K562 (cell line): Measurements from ENCODE around the gene MDM1. TPM values are rescaled to one million over a fixed set of nuclear protein-coding genes. Genes with fewer than 3 reads are reported as not detected.

Source experiments
- ATAC-seq: fragments of 200-7000 bp; cut with Tn5 transposase; 3 replicates; pipeline ENCODE4 v1.9.1; 2020; ENCODE audit warnings: moderate library complexity
- BruUV-seq: library from RNA; stranded (reverse); fragments of 400-500 nt; replicated peaks from 2 replicates; lab custom pipeline; 2021; lab: Mats Ljungman, UMichigan
- CTCF ChIA-PET: fragments of 300-600 bp; formaldehyde crosslinking; extraction: SDS; loops from one replicate; lab custom pipeline; 2021; ENCODE audit warnings: low intra/inter-chr PET ratio; lab: Yijun Ruan, JAX
- POLR2A ChIA-PET: fragments of 300-600, 350-650 bp; sonication (Branson Sonifier 250); formaldehyde crosslinking; extraction: SDS; loops from one replicate; lab custom pipeline; 2021; ENCODE audit warnings: antibody characterized with exemption, inconsistent platforms; lab: Yijun Ruan, JAX
- DNase-seq, 4 experiments: peaks; one replicate each; pipeline versions ENCODE4 v3.0.0 to v3.0.0-alpha.2; 2011 to 2018; ENCODE audit warnings: low spot score in 3 of 4, mixed read lengths in 3 of 4; ENCODE audit errors: extremely low read depth in 1 of 4
- FAIRE-seq: peaks from 2 replicates; lab custom pipeline; 2011; peaks lifted over from hg19 to GRCh38; lab: Jason Lieb, UNC
- H2AFZ ChIP-seq: 2 replicates; pipeline ENCODE4 v1.6.0; 2011; ENCODE audit warnings: low read depth, low read length, control low read depth, inconsistent platforms
- H3K27ac ChIP-seq: fragments of 200-600 bp; 3 replicates; pipeline ENCODE4 v1.8.0; 2011; ENCODE audit warnings: low read depth, mild to moderate bottlenecking, control low read depth, inconsistent platforms, low read length, moderate library complexity, mixed read lengths; ENCODE audit errors: extremely low read depth
- H3K27me3 ChIP-seq, 2 experiments: fragments of 300-600 bp in 1 of 2; 2 replicates in 1 of 2; 3 replicates in 1 of 2; pipeline versions ENCODE4 v1.6.0 to v1.8.0; 2011; ENCODE audit warnings: inconsistent platforms in 2 of 2, low read length in 2 of 2, mild to moderate bottlenecking in 1 of 2, mixed read lengths in 1 of 2, moderate library complexity in 1 of 2; ENCODE audit not compliant: control insufficient read depth in 2 of 2, insufficient read depth in 2 of 2
- H3K36me3 ChIP-seq: fragments of 300-600 bp; 3 replicates; pipeline ENCODE4 v1.8.0; 2011; ENCODE audit warnings: mild to moderate bottlenecking, low read length, inconsistent platforms; ENCODE audit not compliant: control insufficient read depth, insufficient read depth
- H3K4me1 ChIP-seq, 2 experiments: fragments of 200-600 bp in 1 of 2; replicated peaks in 1 of 2; 2 replicates in 1 of 2; 3 replicates in 1 of 2; pipeline versions ENCODE4 v1.5.1 to v1.8.0; 2011; ENCODE audit warnings: inconsistent platforms in 2 of 2, low read length in 2 of 2, mild to moderate bottlenecking in 1 of 2, mixed read lengths in 1 of 2, moderate library complexity in 1 of 2; ENCODE audit not compliant: control insufficient read depth in 2 of 2, insufficient read depth in 2 of 2
- H3K4me2 ChIP-seq: 2 replicates; pipeline ENCODE4 v1.6.1; 2011; ENCODE audit warnings: low read length, control low read depth, inconsistent platforms, mixed read lengths; ENCODE audit not compliant: insufficient read depth
- H3K4me3 ChIP-seq: fragments of 200-600 bp; sonication (generic), shearing (Covaris generic); 2 replicates; pipeline ENCODE4 v1.5.1; 2016; ENCODE audit warnings: control low read depth, inconsistent platforms
- H3K79me2 ChIP-seq: fragments of 200-600 bp; 3 replicates; pipeline ENCODE4 v1.8.0; 2011; ENCODE audit warnings: low read length, inconsistent platforms; ENCODE audit not compliant: control insufficient read depth, insufficient read depth
- H3K9ac ChIP-seq, 2 experiments: 2 replicates each; pipeline versions ENCODE4 v1.6.0 to v1.6.1; 2011; ENCODE audit warnings: low read depth in 2 of 2, low read length in 2 of 2, control low read depth in 1 of 2, inconsistent platforms in 1 of 2, mild to moderate bottlenecking in 1 of 2, mixed read lengths in 1 of 2; ENCODE audit not compliant: insufficient read depth in 1 of 2
- H3K9me1 ChIP-seq: one replicate; pipeline ENCODE4 v1.6.0; 2011; ENCODE audit warnings: inconsistent platforms, mild to moderate bottlenecking, low read length, moderate library complexity; ENCODE audit not compliant: control insufficient read depth, insufficient read depth
- H3K9me3 ChIP-seq: replicated peaks from 2 replicates; pipeline ENCODE4 v1.5.1; 2011; ENCODE audit warnings: low read depth, low read length, inconsistent platforms; ENCODE audit not compliant: control insufficient read depth, insufficient read depth
- H4K20me1 ChIP-seq: replicated peaks from 2 replicates; pipeline ENCODE4 v1.6.1; 2011; ENCODE audit warnings: low read length, inconsistent platforms, mixed read lengths; ENCODE audit not compliant: control insufficient read depth, insufficient read depth
- ATF7 ChIP-seq: fragments of 450-650 bp; IDR thresholded peaks from 2 replicates; pipeline ENCODE4 v1.7.1; 2014; ENCODE audit warnings: mild to moderate bottlenecking, moderate library complexity
- CCNT2 ChIP-seq: IDR thresholded peaks from 2 replicates; pipeline ENCODE4 v1.6.1; 2011; ENCODE audit warnings: borderline replicate concordance, low read depth, mild to moderate bottlenecking, moderate library complexity, mixed read lengths, low read length; ENCODE audit not compliant: insufficient read length; ENCODE audit errors: extremely low read depth
- CHD1 ChIP-seq: fragments of 200-600 bp; sonication (generic); IDR thresholded peaks from one replicate; pipeline ENCODE4 v1.6.1; 2012; ENCODE audit warnings: mild to moderate bottlenecking, moderate library complexity, low read length, inconsistent platforms
- FIP1L1 ChIP-seq: fragments of 200-400 bp; formaldehyde crosslinking; IDR thresholded peaks from 2 replicates; pipeline ENCODE4 v1.6.1; 2018; ENCODE audit warnings: mild to moderate bottlenecking, low read depth, low read length; ENCODE audit not compliant: poor library complexity, severe bottlenecking
- FOXJ3 ChIP-seq: sonication (generic); formaldehyde crosslinking; IDR thresholded peaks from 2 replicates; pipeline ENCODE4 v1.4.0; 2020; ENCODE audit warnings: mild to moderate bottlenecking, missing genetic modification reagents
- NR1H2 ChIP-seq: sonication (generic); formaldehyde crosslinking; IDR thresholded peaks from 2 replicates; pipeline ENCODE4 v1.4.0; 2020; ENCODE audit warnings: mild to moderate bottlenecking, missing genetic modification reagents
- NRF1 ChIP-seq, 2 experiments: fragments of 450-650 bp; IDR thresholded peaks in 1 of 2; conservative IDR thresholded peaks in 1 of 2; 2 replicates each; pipeline ENCODE4 v1.6.1; 2014; ENCODE audit warnings: mild to moderate bottlenecking in 2 of 2
- PRPF4 ChIP-seq: fragments of 200-400 bp; formaldehyde crosslinking; IDR thresholded peaks from one replicate; pipeline ENCODE4 v1.6.1; 2017; ENCODE audit warnings: low read length, low read depth, mild to moderate bottlenecking; ENCODE audit not compliant: insufficient read depth, poor library complexity, severe bottlenecking
- RBM34 ChIP-seq: fragments of 200-400 bp; formaldehyde crosslinking; IDR thresholded peaks from 2 replicates; pipeline ENCODE4 v1.6.1; 2018; ENCODE audit warnings: low read length, borderline replicate concordance; ENCODE audit not compliant: insufficient read depth
- SAP30 ChIP-seq: fragments of 200-600 bp; sonication (generic); IDR thresholded peaks from 2 replicates; pipeline ENCODE4 v1.6.1; 2012; ENCODE audit warnings: borderline replicate concordance, low read depth, mild to moderate bottlenecking, moderate library complexity, low read length, control low read depth, inconsistent platforms; ENCODE audit not compliant: insufficient read depth, poor library complexity, severe bottlenecking
- ZNF12 ChIP-seq: sonication (generic); formaldehyde crosslinking; IDR thresholded peaks from 2 replicates; pipeline ENCODE4 v1.4.0; 2020; ENCODE audit warnings: mild to moderate bottlenecking, missing genetic modification reagents
- ZNF239 ChIP-seq: fragments of 250-450 bp; sonication (Bioruptor Pico); IDR thresholded peaks from 2 replicates; pipeline ENCODE4 v1.4.0; 2020; ENCODE audit warnings: mild to moderate bottlenecking
- ZNF75A ChIP-seq: fragments of 450-650 bp; formaldehyde crosslinking; IDR thresholded peaks from 2 replicates; pipeline ENCODE4 v1.4.0; 2020; ENCODE audit warnings: mild to moderate bottlenecking
- WGBS: fragments of 100-300 bp; shearing (Covaris generic); methylation state at CpG from one replicate; pipeline ENCODE4 v1.1.6; 2016; ENCODE audit warnings: low coverage, mixed read lengths; ENCODE audit not compliant: insufficient coverage; ENCODE audit errors: missing lambda C conversion rate; 5-methylcytosine and 5-hydroxymethylcytosine counted together
- in situ Hi-C: fragments of 300-500 bp; cut with MboI; formaldehyde crosslinking; loops from 4 replicates; pipeline ENCODE4 v1.15.0; 2018; ENCODE audit warnings: inconsistent platforms, mixed read lengths
- intact Hi-C: fragments of 100-400 bp; cut with micrococcal nuclease; formaldehyde crosslinking; loops from 2 replicates; pipeline ENCODE4 v1.14.2; 2022
- polyA plus RNA-seq, 8 experiments: library from polyadenylated mRNA; depleted of rRNA in 4 of 8; stranded (reverse) in 5 of 8; unstranded in 3 of 8; fragments of >200 nt; fragmentation: Nextera tagmentation in 2 of 8; fragmentation: Illumina TruSeq in 1 of 8; extraction: Ambion mirVana in 2 of 8; extraction: Trizol in 1 of 8; gene quantifications; 2 replicates each; pipeline versions ENCODE4 v1.2.1 to v1.2.3, GENCODE V29; 2011 to 2014; ENCODE audit warnings: inconsistent platforms in 1 of 8, missing spikeins in 1 of 8
- total RNA-seq, 7 experiments: library from RNA; depleted of rRNA in 6 of 7; stranded (reverse); fragments of >200 nt in 6 of 7; fragmentation: Illumina TruSeq in 2 of 7; extraction: Trizol in 2 of 7; gene quantifications; 2 replicates each; pipeline versions ENCODE4 v1.2.1 to v1.2.3, GENCODE V29; 2011 to 2021; ENCODE audit warnings: low replicate concordance in 1 of 7
- TF ChIP-seq, protein P1 (sequence below): sonication (generic); formaldehyde crosslinking; IDR thresholded peaks from 2 replicates; pipeline ENCODE4 v1.8.1; 2022; ENCODE audit warnings: missing genetic modification reagents

The MDM1 gene
- total and polyA plus RNA-seq, 9 of the 15 experiments (the other 6 are each of a cell fraction or from before 2014, with no cell fraction given) = 7.5 to 16.8 (median 13.1) TPM

DNA sequence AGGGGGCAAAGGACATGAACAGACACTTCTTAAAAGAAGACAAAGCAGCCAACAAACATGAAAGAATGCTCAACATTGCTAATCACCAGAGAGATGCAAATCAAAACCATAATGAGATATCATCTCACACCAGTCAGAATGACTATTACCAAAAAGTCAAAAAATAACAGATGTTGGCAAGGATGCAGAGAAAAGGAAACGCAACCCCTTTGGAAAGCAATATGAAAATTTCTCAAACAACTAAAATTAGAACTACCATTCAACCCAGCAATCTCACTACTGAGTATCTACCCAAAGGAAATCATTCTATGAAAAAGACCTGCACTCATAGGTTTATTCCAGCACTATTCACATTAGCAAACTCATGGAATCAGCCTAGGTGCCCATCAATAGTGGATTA is 25.6 kb downstream of the MDM1 start:
- no peak overlapping the region for H2AFZ ChIP-seq
- no peak for TF ChIP-seq FIP1L1
- TF ChIP-seq CHD1 = no peak
- no peak for TF ChIP-seq ATF7
- no peak for TF ChIP-seq ZNF239 (CRISPR knock-in tag)
- TF ChIP-seq, protein P1, sequence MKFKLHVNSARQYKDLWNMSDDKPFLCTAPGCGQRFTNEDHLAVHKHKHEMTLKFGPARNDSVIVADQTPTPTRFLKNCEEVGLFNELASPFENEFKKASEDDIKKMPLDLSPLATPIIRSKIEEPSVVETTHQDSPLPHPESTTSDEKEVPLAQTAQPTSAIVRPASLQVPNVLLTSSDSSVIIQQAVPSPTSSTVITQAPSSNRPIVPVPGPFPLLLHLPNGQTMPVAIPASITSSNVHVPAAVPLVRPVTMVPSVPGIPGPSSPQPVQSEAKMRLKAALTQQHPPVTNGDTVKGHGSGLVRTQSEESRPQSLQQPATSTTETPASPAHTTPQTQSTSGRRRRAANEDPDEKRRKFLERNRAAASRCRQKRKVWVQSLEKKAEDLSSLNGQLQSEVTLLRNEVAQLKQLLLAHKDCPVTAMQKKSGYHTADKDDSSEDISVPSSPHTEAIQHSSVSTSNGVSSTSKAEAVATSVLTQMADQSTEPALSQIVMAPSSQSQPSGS = no peak
- no peak for TF ChIP-seq FOXJ3
- TF ChIP-seq PRPF4 = no peak
- no peak for TF ChIP-seq SAP30
- no peak for TF ChIP-seq ZNF12 (CRISPR knock-in tag)
- TF ChIP-seq NRF1 (conservative IDR thresholded peaks at IDR 0.05 in 1 of 2, IDR thresholded peaks at IDR 0.05 in 1 of 2) = no peak
- TF ChIP-seq NR1H2 (CRISPR knock-in tag) = no peak
- no peak for TF ChIP-seq CCNT2
- no peak for TF ChIP-seq ZNF75A (CRISPR knock-in tag)
- no peak for TF ChIP-seq RBM34
- intact Hi-C loops (no loop called here), in situ Hi-C loops (no loop called here)
- BruUV-seq = no TSS peak
- H3K4me1 ChIP-seq = no peaks in the 10 kb centered on the region
- DNase-seq = no peak
- H3K27ac ChIP-seq = no peak overlapping the region
- no peak overlapping the region for H3K4me2 ChIP-seq
- no peak overlapping the region for H3K4me3 ChIP-seq
- ATAC-seq = no peak
- 92% methylated on average over 1 of the region's 1 CpG for WGBS
- H3K79me2 ChIP-seq = no peaks in the 10 kb centered on the region
- no peak for FAIRE-seq
- ChIA-PET CTCF (no interaction called here), POLR2A (interaction anchor here (0.7 kb wide), 1 partner anchor 686 kb away, joined by 4 read pairs; no protein-coding TSS in a partner anchor)
- H3K9ac ChIP-seq = no peak overlapping the region
- peaks cover 9% of the 10 kb centered on the region for H3K36me3 ChIP-seq
- H3K9me1 ChIP-seq = no peaks in the 10 kb centered on the region
- H4K20me1 ChIP-seq = no peaks in the 10 kb centered on the region
- no peaks in the 10 kb centered on the region for H3K27me3 ChIP-seq
- H3K9me3 ChIP-seq = no peaks in the 10 kb centered on the region
